HG02759 (cell line): ENCODE data around the gene CCDC89.
"Not testable (repeated sequence)": the region's sequence is repeated elsewhere in the genome, so short reads cannot be mapped to it uniquely, and the experiment has no call there.

Experiments used
- ATAC-seq: cut with Tn5 transposase; IDR thresholded peaks from one replicate; pipeline ENCODE4 v1.9.1; 2021; ENCODE audit warnings: mild to moderate bottlenecking, moderate library complexity; ENCODE audit not compliant: unreplicated experiment

Gene CCDC89

GRCh38 chr11:85654343-85654742 is 31.7 kb downstream of the CCDC89 start:
- not testable (repeated sequence) for ATAC-seq

GRCh38 chr11:85652786-85653447 is 33.1 kb downstream of the CCDC89 start:
- no peak for ATAC-seq

DNA sequence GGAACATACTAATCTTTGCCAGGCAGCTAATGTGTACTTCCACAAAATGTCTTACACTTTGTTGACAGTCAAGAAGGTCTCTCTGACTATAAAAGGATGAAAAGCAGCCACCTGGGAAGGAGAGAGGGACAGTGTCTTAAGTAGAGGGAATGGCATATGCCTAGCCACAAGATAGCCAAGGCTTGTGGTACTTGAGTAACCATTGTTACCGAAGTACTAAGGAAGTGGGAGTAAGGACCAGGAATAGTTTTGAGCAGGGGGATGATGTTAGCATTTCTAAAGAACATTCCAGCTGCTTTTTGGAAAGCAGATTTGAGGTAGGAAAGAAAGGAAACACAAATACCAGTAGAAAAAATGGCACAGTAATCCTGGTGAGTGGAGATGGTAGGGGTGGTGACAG is 34.9 kb downstream of the CCDC89 start:
- no peak for ATAC-seq

DNA sequence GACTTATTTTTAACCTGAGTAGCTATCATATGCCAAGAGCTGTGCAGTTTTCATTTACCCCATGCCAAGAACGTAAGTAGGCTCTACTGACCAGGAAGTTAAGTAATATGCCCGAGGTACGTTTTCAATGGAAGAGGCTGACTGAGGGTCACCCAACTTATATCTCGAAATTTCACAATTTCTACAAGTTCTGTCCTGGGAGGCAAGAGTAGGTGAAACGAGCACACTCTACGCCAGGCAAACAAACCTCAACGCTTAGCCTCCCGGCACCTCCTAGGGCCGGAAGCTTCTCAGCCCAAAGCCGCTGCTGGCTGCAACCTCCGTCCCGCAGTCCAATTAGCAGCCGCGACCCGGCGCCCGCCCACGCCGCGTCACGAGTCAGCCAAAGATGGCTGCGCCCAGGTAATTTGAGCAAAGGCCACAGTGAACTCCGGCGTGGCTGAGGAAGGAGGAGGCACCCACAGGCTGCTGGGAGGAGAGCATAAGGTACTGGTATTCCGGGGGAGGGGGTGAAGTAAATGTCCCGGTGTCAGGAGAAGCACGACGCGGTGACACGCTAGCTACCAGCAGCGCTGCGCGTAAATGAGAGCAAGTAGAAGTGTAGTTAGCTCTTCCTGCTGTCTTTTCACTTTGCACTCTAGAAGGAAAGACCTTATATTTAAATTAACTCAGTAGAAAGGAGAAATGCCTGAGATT is 38.2 kb downstream of the CCDC89 start, which contains the start of gene TMEM126A:
Gene TMEM126A (plus strand): TSS at position 364 of the 696 bp plus-strand sequence. CDS start 2,289 bp downstream, outside the sequence.
- ATAC-seq, result peak; percentile 100

DNA sequence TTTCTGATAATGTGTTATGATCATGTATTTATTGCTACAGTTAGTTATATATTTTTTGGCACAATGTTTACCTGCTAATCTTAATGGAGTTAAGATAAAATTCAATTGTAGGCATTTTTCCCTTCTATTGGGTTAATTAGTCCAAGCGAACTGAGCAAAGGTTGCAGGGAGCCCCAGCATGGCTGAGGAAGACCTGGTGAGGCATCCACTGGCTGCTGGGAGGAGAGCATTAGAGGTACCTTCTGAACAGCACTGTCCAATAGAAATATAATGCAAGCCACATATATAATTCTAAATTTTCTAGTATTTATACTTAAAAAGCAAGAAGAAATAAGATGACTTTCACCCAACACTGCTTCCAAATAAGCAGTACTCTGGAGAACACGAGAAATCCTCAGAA is 38.9 kb downstream of the CCDC89 start:
- ATAC-seq, result peak; percentile 2

DNA sequence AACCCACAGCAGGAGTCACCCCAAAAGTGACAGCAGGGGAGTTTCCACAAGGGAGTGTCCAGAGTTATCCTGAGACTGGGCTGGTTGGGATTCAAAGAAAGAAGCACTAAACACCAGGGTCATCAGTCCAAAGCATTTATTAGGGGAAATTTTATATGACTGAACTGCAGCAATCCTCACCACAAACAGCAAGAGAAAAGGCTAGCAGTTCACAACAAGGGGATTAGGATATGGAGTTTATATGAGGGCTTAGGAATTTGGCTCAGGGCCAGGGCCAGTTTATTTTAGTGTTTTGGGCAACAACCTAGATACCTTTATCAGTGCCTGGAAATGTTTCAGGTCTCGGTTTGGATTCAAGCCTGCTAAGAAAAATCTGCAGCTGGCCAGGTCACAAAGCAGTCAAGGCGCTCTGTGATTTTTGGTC is 42.8 kb downstream of the CCDC89 start:
- no peak for ATAC-seq

DNA sequence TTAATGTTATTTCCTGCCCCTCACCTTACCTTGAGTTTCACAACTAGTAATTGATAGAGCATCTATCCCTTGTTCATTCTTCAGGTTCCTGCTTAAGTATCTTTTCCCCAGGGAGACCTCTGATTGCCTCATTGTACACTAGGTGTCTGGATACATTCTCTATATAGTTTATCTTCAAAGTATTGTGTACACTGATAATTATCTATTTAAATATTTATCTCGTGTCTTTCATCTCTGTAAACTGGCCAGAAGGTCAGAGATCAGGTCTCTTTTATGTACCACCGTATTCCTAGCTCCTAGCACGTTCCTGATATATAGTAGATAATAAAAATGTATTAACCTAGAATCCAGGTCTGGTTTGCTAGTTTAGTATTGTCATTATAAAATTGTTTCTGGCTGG is 51.2 kb downstream of the CCDC89 start:
- no peak for ATAC-seq
